ENCODE data around the gene SDF4. TPM values are rescaled to one million over a fixed set of nuclear protein-coding genes. Genes with fewer than 3 reads are reported as not detected.

The SDF4 gene
- total RNA-seq, 1 experiment from 2014 or later = 139 TPM

- H3F3A ChIP-seq (ENCODE audit: insufficient read depth, low read depth) = peaks cover 10% of the 10 kb centered on the region; the same call in 1 of the 2 replicates
- H3K4me1 ChIP-seq (replicated peaks; ENCODE audit: insufficient read depth) = peaks cover 3% of the 10 kb centered on the region; the same call in 1 of the 2 replicates
- no peaks in the 10 kb centered on the region for H3K9me2 ChIP-seq (ENCODE audit: insufficient read depth)
- H2AFZ ChIP-seq = no peak overlapping the region
- no peak overlapping the region for H3K4me3 ChIP-seq
- CTCF ChIA-PET = no interaction called here
- DNase-seq = no peak
- no peak overlapping the region for H3K4me2 ChIP-seq
- no peaks in the 10 kb centered on the region for H3K27me3 ChIP-seq (ENCODE audit: insufficient read depth, low read depth)
- TF ChIP-seq EZH2 (IDR thresholded peaks at IDR 0.05; ENCODE audit: low read depth) (no peak), CTCF (conservative IDR thresholded peaks at IDR 0.05) (no peak)
- H3K36me3 ChIP-seq (ENCODE audit: low read depth) = no peaks in the 10 kb centered on the region
- intact Hi-C loops (cut with micrococcal nuclease; ENCODE audit: unreplicated experiment) = no loop called here
- H3K27ac ChIP-seq = no peak overlapping the region
- no peaks in the 10 kb centered on the region for H3K9me3 ChIP-seq (ENCODE audit: insufficient read depth, low read depth)
- no peaks in the 10 kb centered on the region for H3K79me2 ChIP-seq (ENCODE audit: low read depth)
- H4K20me1 ChIP-seq (ENCODE audit: insufficient read depth) = no peaks in the 10 kb centered on the region
- POLR2A ChIA-PET (ENCODE audit: unreplicated experiment) = no interaction called here
- no TSS peak for BruUV-seq (replicated peaks)
These were observed 49.1 kb downstream of the SDF4 start for GRCh38 chr1:1182491-1183220.

GRCh38 chr1:1181938-1182410, 49.8 kb downstream of the SDF4 start:
- Histone ChIP-seq H3K79me2 (ENCODE audit: low read depth) (no peaks in the 10 kb centered on the region), H3K4me3 (no peak overlapping the region), H2AFZ (no peak overlapping the region), H3K9me2 (ENCODE audit: insufficient read depth) (no peaks in the 10 kb centered on the region), H3K4me2 (no peak overlapping the region), H3F3A (ENCODE audit: insufficient read depth, low read depth) (peaks cover 10% of the 10 kb centered on the region; the same call in 1 of the 2 replicates), H3K4me1 (replicated peaks; ENCODE audit: insufficient read depth) (peaks cover 3% of the 10 kb centered on the region; the same call in 1 of the 2 replicates), H3K27me3 (ENCODE audit: insufficient read depth, low read depth) (no peaks in the 10 kb centered on the region), H3K27ac (no peak overlapping the region), H3K36me3 (ENCODE audit: low read depth) (no peaks in the 10 kb centered on the region), H3K9me3 (ENCODE audit: insufficient read depth, low read depth) (no peaks in the 10 kb centered on the region), H4K20me1 (ENCODE audit: insufficient read depth) (no peaks in the 10 kb centered on the region)
- CTCF ChIA-PET = no interaction called here
- TF ChIP-seq CTCF (conservative IDR thresholded peaks at IDR 0.05) (no peak), EZH2 (IDR thresholded peaks at IDR 0.05; ENCODE audit: low read depth) (no peak)
- POLR2A ChIA-PET (ENCODE audit: unreplicated experiment) = no interaction called here
- no peak for DNase-seq
- intact Hi-C loops (cut with micrococcal nuclease; ENCODE audit: unreplicated experiment) = no loop called here
- BruUV-seq (replicated peaks) = no TSS peak

DNA sequence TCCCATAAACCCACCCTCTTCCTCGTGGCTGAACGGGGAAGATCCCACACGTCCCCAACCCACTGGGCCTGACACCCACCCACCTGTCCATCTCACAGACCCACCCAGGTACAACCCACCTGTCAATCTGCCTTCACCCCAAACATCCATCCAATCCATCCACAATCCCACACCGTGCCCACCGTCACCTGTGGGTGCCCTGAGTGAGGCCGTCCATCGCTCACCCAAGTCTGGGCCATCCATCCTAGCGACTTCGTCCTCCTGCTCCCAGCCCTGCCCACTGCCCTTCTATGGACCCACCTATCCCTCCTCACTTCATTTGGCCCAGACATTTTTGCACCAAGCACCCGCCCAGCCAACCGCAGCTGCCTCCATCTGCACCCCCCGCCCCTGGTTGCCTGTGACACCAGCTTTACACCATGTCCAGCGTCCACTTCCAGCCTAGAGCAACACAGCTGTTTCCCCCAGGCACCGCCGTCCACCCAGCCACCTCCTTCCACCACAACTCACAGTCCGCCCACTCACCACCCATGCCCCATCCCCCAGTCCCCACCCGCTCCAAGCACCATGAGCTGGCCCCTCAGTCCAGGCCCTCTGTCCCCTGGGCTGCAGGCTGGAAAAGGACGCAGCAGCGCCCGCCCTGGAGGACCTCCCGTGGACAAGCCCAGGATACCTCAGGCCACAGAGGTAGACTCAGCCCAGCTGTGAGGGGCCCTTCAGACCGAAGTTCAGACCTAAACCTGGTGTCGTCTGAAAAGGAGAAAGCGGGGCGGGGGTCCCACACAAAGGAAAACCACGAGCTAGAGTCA, 50.5 kb downstream of the SDF4 start:
- no peaks in the 10 kb centered on the region for H3K79me2 ChIP-seq (ENCODE audit: low read depth)
- CTCF ChIA-PET = no interaction called here
- no TSS peak for BruUV-seq (replicated peaks)

More for the DNA sequence above, 50.5 kb downstream of the SDF4 start:
- Histone ChIP-seq H3K27me3 (ENCODE audit: insufficient read depth, low read depth) (no peaks in the 10 kb centered on the region), H2AFZ (no peak overlapping the region), H3K27ac (no peak overlapping the region), H3K9me3 (ENCODE audit: insufficient read depth, low read depth) (no peaks in the 10 kb centered on the region), H3K36me3 (ENCODE audit: low read depth) (no peaks in the 10 kb centered on the region), H3K9me2 (ENCODE audit: insufficient read depth) (no peaks in the 10 kb centered on the region), H3K4me1 (replicated peaks; ENCODE audit: insufficient read depth) (peaks cover under 1% of the 10 kb centered on the region; the same call in 1 of the 2 replicates), H3F3A (ENCODE audit: insufficient read depth, low read depth) (peaks cover 6% of the 10 kb centered on the region; the same call in 1 of the 2 replicates), H3K4me3 (no peak overlapping the region), H4K20me1 (ENCODE audit: insufficient read depth) (no peaks in the 10 kb centered on the region), H3K4me2 (no peak overlapping the region)
- intact Hi-C loops (cut with micrococcal nuclease; ENCODE audit: unreplicated experiment) = no loop called here
- DNase-seq = no peak
- TF ChIP-seq EZH2 (IDR thresholded peaks at IDR 0.05; ENCODE audit: low read depth) = no peak
- no peak for TF ChIP-seq CTCF (conservative IDR thresholded peaks at IDR 0.05)
- POLR2A ChIA-PET (ENCODE audit: unreplicated experiment) = no interaction called here
